DOHH2 (cell line): ENCODE measurements around the gene ACER3.

Source experiments
- H3F3A ChIP-seq: fragments of 200-600 bp; sonication (generic), shearing (Covaris generic); 2 replicates; pipeline ENCODE4 v1.6.0; 2016; ENCODE audit warnings: antibody characterized with exemption, mild to moderate bottlenecking; ENCODE audit not compliant: control insufficient read depth, insufficient read depth
- H3K27ac ChIP-seq: fragments of 200-600 bp; sonication (generic); 2 replicates; pipeline ENCODE4 v1.5.1; 2014; ENCODE audit warnings: low read depth, mild to moderate bottlenecking, low read length, moderate library complexity
- H3K27me3 ChIP-seq: fragments of 200-600 bp; sonication (generic); 2 replicates; pipeline ENCODE4 v1.6.1; 2014; ENCODE audit warnings: mild to moderate bottlenecking, low read length, mixed read lengths; ENCODE audit not compliant: control insufficient read depth
- H3K36me3 ChIP-seq: fragments of 200-600 bp; sonication (generic); 2 replicates; pipeline ENCODE4 v1.6.1; 2014; ENCODE audit warnings: mild to moderate bottlenecking, low read length, moderate library complexity, mixed read lengths; ENCODE audit not compliant: control insufficient read depth
- H3K4me1 ChIP-seq: fragments of 200-600 bp; sonication (generic); 2 replicates; pipeline ENCODE4 v1.6.1; 2014; ENCODE audit warnings: mild to moderate bottlenecking, low read length, mixed read lengths; ENCODE audit not compliant: control insufficient read depth
- H3K4me2 ChIP-seq: fragments of 200-600 bp; sonication (generic); 2 replicates; pipeline ENCODE4 v1.6.0; 2014; ENCODE audit warnings: mild to moderate bottlenecking, low read length, moderate library complexity
- H3K4me3 ChIP-seq: fragments of 200-600 bp; sonication (generic); 2 replicates; pipeline ENCODE4 v1.5.1; 2014; ENCODE audit warnings: mild to moderate bottlenecking, low read length, mixed read lengths
- H3K79me2 ChIP-seq: fragments of 200-600 bp; sonication (generic); 2 replicates; pipeline ENCODE4 v1.6.1; 2014; ENCODE audit warnings: mild to moderate bottlenecking, low read length, mixed read lengths; ENCODE audit not compliant: control insufficient read depth
- H3K9me2 ChIP-seq: fragments of 200-600 bp; sonication (generic); replicated peaks from 2 replicates; pipeline ENCODE4 v1.6.1; 2014; ENCODE audit warnings: mild to moderate bottlenecking, low read length, mixed read lengths; ENCODE audit not compliant: control insufficient read depth
- H3K9me3 ChIP-seq: fragments of 200-600 bp; sonication (generic); 2 replicates; pipeline ENCODE4 v1.6.1; 2014; ENCODE audit warnings: antibody characterized with exemption, low read length, mixed read lengths; ENCODE audit not compliant: control insufficient read depth, insufficient read depth
- H4K20me1 ChIP-seq: fragments of 200-600 bp; sonication (generic); 2 replicates; pipeline ENCODE4 v1.6.0; 2014; ENCODE audit warnings: low read depth, mild to moderate bottlenecking, antibody characterized with exemption, low read length, moderate library complexity; ENCODE audit not compliant: control insufficient read depth, insufficient read depth
- EZH2phosphoT487 ChIP-seq: fragments of 200-600 bp; sonication (generic); IDR thresholded peaks from 2 replicates; pipeline ENCODE4 v1.6.1; 2017; ENCODE audit warnings: borderline replicate concordance, mild to moderate bottlenecking, antibody characterized with exemption, low read length, moderate library complexity, mixed read lengths
- TF ChIP-seq, protein P1 (sequence below): fragments of 200-600 bp; sonication (generic); IDR thresholded peaks from one replicate; pipeline ENCODE4 v1.5.1; 2014; ENCODE audit warnings: antibody characterized with exemption, mild to moderate bottlenecking, low read depth, low read length; ENCODE audit not compliant: poor library complexity, severe bottlenecking

Gene ACER3

DNA sequence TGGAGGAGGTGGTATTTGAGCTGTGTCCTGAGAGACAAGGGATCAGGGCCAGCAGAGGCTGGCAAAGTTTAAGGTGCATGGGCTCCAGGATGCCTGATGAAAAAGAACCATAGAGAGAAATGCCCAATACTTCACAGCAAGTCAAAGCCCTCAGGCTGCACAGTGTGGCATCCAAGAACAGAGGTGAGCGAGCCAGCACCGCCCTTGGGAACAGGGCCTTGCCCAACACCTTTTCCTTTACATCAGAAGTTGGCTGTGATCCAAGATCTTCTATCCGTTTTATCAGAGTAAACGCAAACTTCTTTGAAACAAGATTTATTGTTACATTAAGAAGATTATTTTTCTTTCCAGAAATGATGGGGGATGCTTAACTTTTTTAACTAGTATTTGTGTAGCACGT lies 174.9 kb downstream of the ACER3 start:
- no peak overlapping the region for H3K27ac ChIP-seq

GRCh38 chr11:77036398-77036797 lies 175.7 kb downstream of the ACER3 start:
- no peaks in the 10 kb centered on the region for H3K9me3 ChIP-seq
- 0 out of 2 replicates have a peak, but pooled peaks cover 4% of the 10 kb centered on the region for H3K4me1 ChIP-seq
- no peaks in the 10 kb centered on the region for H3K27me3 ChIP-seq
- no peaks in the 10 kb centered on the region for H3F3A ChIP-seq
- H3K36me3 ChIP-seq = no peaks in the 10 kb centered on the region
- TF ChIP-seq, protein P1, sequence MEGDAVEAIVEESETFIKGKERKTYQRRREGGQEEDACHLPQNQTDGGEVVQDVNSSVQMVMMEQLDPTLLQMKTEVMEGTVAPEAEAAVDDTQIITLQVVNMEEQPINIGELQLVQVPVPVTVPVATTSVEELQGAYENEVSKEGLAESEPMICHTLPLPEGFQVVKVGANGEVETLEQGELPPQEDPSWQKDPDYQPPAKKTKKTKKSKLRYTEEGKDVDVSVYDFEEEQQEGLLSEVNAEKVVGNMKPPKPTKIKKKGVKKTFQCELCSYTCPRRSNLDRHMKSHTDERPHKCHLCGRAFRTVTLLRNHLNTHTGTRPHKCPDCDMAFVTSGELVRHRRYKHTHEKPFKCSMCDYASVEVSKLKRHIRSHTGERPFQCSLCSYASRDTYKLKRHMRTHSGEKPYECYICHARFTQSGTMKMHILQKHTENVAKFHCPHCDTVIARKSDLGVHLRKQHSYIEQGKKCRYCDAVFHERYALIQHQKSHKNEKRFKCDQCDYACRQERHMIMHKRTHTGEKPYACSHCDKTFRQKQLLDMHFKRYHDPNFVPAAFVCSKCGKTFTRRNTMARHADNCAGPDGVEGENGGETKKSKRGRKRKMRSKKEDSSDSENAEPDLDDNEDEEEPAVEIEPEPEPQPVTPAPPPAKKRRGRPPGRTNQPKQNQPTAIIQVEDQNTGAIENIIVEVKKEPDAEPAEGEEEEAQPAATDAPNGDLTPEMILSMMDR = no peak
- TF ChIP-seq EZH2phosphoT487 = no peak
- no peaks in the 10 kb centered on the region for H3K9me2 ChIP-seq
- no peak overlapping the region for H3K27ac ChIP-seq
- no peak overlapping the region for H3K4me2 ChIP-seq
- H3K79me2 ChIP-seq = no peaks in the 10 kb centered on the region
- no peaks in the 10 kb centered on the region for H4K20me1 ChIP-seq
- no peak overlapping the region for H3K4me3 ChIP-seq

More for the DNA sequence above, 174.9 kb downstream of the ACER3 start:
- TF ChIP-seq, protein P1 = no peak
- TF ChIP-seq EZH2phosphoT487 = no peak
- Histone ChIP-seq H3F3A (no peaks in the 10 kb centered on the region), H3K9me3 (no peaks in the 10 kb centered on the region), H3K4me1 (0 out of 2 replicates have a peak, but pooled peaks cover 4% of the 10 kb centered on the region), H3K9me2 (no peaks in the 10 kb centered on the region), H3K79me2 (no peaks in the 10 kb centered on the region), H3K36me3 (no peaks in the 10 kb centered on the region), H3K27me3 (no peaks in the 10 kb centered on the region), H3K4me3 (no peak overlapping the region), H3K4me2 (no peak overlapping the region), H4K20me1 (no peaks in the 10 kb centered on the region)

DNA sequence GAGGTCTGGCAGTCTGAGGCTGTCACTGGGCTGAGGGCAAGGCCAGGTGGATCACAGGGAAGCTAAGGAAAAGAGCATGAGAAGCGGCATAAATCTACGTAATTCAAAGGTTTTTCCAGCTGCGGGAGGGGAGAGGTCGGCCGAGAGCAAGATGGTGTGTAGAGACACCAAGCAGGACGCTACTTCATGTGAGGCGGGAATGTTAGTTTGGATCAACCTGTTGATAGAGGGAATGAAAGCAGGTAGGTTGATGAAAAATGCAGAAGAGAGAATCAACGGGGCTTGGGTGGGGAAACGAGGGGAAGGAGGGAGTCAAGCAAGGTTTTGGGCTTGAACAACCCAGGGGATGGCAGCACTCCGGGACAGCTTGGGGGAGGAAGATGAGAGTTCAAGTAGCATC lies 176.3 kb downstream of the ACER3 start:
- TF ChIP-seq, protein P1 = no peak
- no peak for TF ChIP-seq EZH2phosphoT487
- Histone ChIP-seq H4K20me1 (no peaks in the 10 kb centered on the region), H3K79me2 (no peaks in the 10 kb centered on the region), H3K4me3 (no peak overlapping the region), H3K27ac (no peak overlapping the region), H3K9me3 (no peaks in the 10 kb centered on the region), H3K4me1 (0 out of 2 replicates have a peak, but pooled peaks cover 4% of the 10 kb centered on the region), H3K27me3 (no peaks in the 10 kb centered on the region), H3K4me2 (no peak overlapping the region), H3K36me3 (no peaks in the 10 kb centered on the region), H3K9me2 (no peaks in the 10 kb centered on the region), H3F3A (no peaks in the 10 kb centered on the region)
